Measurements from ENCODE around the gene SYT6. TPM values are rescaled to one million over a fixed set of nuclear protein-coding genes. Genes with fewer than 3 reads are reported as not detected.

The SYT6 gene, protein sequence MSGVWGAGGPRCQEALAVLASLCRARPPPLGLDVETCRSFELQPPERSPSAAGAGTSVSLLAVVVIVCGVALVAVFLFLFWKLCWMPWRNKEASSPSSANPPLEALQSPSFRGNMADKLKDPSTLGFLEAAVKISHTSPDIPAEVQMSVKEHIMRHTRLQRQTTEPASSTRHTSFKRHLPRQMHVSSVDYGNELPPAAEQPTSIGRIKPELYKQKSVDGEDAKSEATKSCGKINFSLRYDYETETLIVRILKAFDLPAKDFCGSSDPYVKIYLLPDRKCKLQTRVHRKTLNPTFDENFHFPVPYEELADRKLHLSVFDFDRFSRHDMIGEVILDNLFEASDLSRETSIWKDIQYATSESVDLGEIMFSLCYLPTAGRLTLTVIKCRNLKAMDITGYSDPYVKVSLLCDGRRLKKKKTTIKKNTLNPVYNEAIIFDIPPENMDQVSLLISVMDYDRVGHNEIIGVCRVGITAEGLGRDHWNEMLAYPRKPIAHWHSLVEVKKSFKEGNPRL
- 12.6 TPM for total RNA-seq

DNA sequence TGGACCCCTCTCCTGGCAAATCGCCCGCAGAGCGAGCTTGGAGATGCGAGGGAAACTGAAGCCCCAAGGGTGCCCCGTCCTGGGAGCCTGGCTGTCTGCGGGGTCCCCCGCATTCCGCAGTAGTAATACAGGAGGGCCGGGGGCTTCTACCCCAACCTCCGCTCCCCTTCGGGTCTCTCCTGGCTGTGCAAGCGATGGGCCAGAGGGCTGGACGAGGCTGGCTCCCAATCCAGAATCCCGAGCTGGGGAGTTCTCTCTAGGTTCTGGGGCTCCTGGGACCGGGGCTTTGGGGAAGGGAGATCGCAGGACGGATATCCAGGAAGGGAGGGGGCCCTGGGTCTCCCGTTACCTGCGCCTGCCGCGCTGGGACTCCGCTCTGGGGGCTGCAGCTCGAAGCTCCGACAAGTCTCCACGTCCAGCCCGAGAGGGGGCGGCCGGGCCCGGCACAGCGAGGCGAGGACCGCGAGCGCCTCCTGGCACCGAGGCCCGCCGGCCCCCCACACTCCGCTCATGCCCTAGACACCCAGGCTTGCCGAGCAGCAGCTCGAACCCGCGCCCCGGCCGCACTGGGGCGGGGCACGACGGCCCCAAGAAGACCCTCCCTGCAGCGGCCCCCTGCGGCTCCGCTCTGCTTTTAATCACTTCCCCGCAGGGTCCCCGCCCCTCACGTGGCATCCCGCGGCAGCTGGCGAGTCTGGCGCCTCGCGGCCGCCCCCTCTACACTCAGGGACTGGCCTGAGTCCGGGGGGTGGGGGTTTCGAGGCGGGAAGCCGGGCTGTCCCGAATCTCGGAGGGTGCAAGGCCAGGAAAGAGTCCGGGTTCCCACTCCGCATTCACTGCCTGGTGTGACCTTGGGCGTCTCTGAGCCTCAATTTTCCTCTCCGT is at the start of gene SYT6:
TSS of gene SYT6 (minus strand) at position 609 of the 885 bp plus-strand sequence. CDS start at position 512, 97 bp downstream.
- FAIRE-seq (no peak), DNase-seq (ENCODE audit: low spot score in 2 of 2) (peak in 1 of 2 donors; percentile 29)

DNA sequence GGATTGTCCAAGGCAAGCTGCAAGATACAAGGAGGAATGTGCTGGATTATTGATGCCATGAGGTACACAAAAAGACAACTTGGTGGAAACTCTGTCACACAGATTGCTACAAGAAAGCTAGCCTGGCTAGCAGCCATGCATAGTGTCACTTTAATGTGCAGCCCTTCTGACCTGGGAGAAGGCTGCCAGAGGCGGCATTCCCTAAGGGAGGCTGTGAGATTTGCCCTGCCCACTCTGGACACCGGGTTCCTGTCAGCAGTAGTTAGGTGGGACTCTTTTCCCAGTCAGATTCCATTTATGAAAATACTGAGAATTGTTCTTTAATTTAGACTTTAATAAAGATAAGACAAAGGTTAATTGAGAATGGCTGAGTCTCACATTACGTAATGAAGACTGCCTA is 47.8 kb upstream of the SYT6 start:
- DNase-seq (ENCODE audit: low spot score in 2 of 2): no peak
- no peak for FAIRE-seq

DNA sequence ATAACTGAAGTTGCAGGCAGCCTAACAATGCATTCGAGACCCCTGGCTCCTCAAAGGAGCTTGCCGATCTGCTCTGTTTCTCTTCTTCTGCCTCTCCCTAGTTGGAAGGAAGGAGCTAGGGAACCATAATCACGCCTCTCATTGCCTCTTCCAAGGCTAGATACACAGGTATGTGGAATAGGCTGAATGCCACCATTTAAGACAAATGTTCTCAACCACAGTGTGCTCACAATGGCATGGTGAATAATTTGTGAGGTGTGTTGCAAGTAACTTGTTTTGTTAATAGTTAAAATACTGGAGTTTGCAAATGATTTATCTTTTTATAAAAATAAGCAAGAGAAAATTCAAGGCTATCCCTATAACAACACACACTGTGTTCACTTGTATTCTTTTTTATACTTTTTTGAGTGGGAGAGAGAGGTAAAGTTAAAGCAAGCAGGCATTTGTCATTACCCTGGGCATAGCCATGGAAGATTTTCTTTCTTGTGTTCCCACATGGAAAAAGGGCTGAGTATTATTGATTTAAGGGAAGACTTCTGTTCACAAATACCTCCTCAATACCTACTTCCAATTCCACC is 45.4 kb upstream of the SYT6 start:
- no peak for FAIRE-seq

DNA sequence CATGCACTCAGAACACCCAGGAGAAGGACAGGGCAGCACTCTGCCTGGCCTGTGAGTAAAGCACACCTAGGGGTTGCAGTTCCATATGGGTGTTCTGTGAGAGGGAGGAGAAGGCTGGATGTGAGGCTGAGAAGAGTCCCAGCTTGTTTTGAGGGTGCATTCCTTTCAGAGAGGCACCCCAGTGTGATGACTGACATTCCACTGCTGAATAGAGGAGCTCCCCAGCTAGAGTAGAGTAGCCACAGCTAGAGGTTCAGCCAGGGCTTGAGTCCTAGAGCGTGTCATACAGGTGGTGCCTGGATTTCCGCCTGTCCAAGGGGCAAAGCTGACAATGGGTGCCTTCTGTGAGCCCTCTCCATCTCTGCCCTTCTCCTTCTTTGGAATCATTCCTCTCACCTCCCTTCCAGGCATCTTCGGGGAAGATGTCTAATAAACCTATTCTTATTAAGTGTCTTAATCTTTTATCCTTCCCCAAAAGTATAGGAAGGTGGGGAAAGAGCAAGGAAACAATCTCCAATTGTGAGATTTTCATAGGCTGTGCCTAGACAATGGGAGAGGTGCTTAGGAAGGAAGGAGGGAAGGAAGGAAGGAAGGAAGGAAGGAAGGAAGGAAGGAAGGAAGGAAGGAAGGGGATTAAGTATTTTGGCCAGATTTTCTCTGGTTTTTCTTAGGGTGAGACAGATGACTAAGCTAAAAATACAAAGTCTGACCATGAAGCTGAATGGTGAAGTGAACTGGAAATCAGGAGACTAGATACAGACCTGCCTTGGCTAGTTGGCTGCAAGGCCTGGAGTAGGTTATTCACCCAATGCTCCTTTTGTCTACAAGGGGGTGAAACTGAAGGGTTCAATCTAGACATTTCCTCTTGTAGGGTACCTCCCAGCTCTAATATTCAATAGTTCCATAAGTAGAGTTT is 43.6 kb upstream of the SYT6 start:
- FAIRE-seq: no peak

More for the DNA sequence above, 45.4 kb upstream of the SYT6 start:
- no peak for DNase-seq (ENCODE audit: low spot score in 2 of 2)

DNA sequence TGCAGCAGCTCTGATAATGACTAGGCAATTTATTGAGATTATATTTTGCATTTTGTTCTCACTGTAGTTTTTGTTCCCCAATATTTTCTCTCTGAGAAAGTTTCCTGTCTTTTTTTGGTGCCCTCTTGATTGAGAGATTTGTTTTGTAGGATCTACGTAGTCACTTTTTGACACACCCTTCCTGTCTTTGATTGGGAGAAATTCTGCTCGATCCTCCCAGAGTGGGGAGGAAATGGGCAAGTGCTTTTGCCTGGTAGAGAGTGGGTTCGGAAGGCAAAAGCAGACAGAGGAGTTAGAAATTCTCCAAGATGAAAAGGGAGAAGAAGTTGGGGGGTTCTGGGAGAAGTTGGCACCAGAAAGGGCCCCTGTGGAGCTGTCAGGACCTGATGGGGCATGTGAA is 42.1 kb upstream of the SYT6 start:
- no peak for FAIRE-seq
- DNase-seq (ENCODE audit: low spot score in 2 of 2): no peak

More for the DNA sequence above, 43.6 kb upstream of the SYT6 start:
- DNase-seq (ENCODE audit: low spot score in 2 of 2): no peak

DNA sequence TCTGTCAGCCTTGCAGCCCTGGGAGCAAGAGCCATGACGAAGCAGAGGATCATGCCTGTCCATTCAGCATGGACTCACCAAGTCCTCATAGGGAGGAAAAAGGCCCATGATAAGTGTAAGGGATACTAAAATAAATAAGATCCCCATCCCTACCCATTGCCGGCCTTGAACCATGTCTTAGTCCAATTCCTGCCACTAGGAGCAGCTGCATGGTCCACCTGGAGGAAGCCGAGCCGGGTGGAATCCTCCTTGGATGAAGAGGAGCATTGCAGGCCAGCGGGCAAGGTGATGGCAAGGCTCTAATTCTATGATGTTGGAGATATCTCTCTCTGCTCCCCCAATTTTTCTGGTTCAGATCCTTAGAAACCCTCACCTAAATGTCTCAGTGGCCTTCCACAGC is 38.7 kb upstream of the SYT6 start:
- FAIRE-seq (no peak), DNase-seq (ENCODE audit: low spot score in 2 of 2) (no peak)

DNA sequence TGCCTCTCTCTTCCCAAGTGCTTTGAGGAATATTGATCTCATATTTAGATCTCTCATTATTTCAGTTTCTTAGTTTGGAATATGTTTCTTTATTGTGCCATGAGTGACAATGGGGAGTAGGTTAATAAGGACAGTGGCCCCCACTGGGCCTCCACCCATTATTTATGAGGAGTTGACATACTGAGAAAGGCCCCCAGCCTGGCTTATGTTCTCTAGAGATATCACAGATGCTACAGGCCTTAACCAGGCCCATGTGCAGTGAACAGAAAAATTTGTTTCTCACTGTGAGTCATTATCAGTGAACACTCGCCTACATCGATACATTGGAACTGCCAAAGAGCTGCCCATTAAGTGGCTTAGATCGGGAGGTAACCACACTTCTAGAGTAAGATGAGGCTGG is 35.7 kb upstream of the SYT6 start:
- DNase-seq (ENCODE audit: low spot score in 2 of 2) (no peak), FAIRE-seq (no peak)

DNA sequence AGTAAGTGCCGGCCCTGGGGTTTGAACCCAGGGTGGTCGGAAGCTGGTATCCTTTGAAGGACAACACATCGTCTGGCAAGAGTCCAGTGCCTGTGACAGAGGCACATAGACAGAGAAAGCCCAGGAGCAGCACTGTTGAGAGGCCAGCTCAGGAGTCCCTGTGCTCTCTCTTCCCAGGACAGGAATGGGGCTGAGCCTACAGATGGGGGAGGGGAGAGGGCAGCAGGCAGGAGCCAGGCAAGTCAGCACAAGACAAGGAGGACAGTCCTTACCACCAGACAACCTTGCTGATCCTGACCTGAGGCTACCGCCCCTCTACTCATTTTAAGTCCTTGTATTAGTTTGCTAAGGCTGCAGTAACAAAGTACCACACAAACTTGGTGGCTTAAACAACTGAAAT is 27.7 kb upstream of the SYT6 start:
- DNase-seq (ENCODE audit: low spot score in 2 of 2) (no peak), FAIRE-seq (no peak)

DNA sequence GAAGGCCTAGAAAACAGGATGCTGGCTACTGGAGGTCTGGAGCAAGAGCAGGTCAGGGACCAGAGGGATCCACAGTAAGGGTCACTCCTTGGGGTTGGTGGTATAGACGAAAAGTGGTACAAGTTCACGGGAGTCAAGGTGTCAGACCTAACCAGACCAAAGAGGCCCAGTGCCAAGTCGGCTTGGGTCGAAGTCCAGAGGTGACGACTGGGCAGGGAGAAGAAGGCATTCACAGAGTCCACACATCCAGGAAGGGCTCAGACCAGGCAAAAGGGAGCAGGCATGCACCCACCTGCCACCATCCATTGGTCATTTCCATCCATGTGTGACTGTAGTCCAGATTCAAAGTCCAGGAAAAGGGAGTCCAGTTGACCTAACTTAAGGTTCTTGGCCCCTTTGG is 27.1 kb upstream of the SYT6 start:
- no peak for FAIRE-seq
- DNase-seq (ENCODE audit: low spot score in 2 of 2): no peak

DNA sequence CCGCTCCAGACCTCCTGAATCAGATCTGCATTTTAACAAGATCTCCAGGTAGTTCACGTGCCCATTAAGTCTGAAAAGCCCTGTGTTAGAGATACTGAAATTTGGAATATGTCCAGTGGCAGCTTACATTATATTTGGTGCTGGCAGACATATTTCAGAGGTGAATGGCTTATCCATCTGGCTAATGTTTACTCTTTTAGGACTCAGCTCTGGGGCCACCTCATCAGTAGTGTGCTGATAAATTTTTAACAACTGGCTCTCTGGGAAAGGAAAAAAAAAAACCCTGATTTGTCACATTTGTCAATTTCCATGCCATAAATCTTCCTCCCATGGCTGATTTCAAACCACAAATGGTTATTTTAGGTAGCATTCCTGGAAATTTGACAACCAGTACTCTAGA is 25.3 kb upstream of the SYT6 start:
- FAIRE-seq: no peak

DNA sequence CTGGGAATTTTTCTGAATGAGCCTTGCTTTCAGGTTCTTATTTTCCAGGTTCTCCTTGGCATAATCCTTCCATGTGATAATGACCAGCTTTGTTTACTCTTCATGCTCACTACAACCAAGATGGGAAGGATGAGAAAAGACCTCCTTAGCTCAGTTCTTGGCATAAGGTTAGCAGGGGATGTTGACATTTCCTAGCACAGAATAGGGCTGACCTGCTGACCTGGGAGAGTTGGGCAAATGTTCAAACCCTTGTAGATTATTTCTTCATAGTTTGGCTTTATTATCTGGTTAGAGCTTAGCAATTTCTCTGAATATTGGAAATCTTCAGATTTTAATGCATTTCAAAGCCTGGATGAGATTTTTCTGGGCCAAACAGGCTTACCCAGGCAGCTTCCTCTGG is 23.6 kb upstream of the SYT6 start:
- FAIRE-seq (no peak), DNase-seq (ENCODE audit: low spot score in 2 of 2) (no peak)

More for the DNA sequence above, 25.3 kb upstream of the SYT6 start:
- DNase-seq (ENCODE audit: low spot score in 2 of 2): no peak

DNA sequence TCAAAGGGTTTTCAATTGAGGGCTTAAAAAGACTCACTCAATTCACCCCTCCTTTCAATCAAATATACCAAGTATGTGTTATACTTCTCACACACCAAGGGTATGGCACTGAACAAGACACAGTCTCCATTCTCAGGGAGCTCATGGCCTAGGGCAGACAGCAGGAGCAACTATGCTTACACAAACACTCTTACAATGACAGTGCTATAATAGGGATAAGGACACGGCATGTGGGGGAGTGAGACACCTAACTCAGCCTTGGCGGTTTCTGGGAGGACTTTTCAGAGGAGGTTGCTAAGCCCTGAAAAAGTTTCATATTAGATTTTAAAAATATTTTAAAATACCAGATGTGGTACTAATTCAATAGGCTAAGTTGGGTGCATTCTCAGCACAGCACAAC is 22.7 kb upstream of the SYT6 start:
- FAIRE-seq: no peak

DNA sequence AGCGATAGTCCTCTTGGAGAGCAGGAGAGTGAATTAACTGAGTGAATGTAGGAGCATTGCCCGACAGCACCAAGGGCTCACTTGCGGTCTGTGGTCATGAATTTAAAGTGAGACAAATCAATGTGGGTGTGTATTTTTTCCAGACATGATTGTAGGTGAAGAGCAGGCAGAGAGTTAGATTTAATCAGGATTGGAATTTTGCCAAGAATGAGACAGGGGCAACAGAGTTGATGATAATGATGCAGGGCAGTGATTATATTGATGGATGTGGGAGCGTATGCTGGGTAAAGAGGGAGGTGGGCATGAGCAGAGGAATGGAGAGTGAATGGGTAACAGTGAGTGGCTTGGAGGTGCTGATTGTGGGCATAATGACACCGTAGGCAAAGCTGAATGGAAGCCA is 20.0 kb upstream of the SYT6 start:
- no peak for FAIRE-seq
- no peak for DNase-seq (ENCODE audit: low spot score in 2 of 2)

More for the DNA sequence above, 22.7 kb upstream of the SYT6 start:
- DNase-seq (ENCODE audit: low spot score in 2 of 2): no peak

DNA sequence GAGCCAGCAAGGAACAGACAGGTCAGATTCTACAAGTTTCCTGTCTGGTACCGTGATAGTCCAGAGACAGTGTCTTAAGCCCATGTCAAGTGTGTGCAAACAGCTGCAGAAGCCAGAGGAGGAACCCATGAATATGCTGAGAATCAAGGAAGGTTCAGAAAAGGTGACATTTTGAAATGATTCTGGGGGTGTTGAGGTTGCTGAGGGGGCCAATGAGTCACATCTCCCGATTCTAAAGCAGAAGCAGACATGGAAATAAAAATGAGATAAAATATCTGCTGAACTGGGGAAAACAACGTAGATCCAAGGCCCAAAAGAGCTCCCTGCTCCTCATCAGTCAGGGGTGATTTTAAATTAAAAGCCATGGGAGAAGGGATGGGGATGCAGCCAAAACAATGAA is 15.8 kb upstream of the SYT6 start:
- no peak for FAIRE-seq
- DNase-seq (ENCODE audit: low spot score in 2 of 2): no peak

DNA sequence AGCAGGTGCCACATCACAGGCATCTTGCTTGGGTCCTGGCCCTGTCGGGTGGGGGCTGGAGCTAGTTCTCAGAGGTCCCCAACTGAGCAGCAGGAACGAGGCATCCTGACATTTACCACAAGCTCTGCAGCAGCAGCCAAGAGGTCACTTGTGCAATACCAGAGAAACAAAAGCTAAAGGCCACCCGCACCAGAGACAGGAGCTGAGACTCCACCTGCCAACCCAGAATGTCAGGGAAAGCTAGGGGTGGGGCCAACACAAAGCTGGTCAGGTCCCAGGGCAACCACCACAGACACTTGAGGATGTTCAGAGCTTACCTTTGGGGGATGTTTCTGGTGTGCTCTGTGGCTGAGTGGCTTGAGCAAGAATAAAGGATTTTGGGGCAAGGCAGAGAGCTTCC is 13.6 kb upstream of the SYT6 start:
- no peak for FAIRE-seq
- no peak for DNase-seq (ENCODE audit: low spot score in 2 of 2)

DNA sequence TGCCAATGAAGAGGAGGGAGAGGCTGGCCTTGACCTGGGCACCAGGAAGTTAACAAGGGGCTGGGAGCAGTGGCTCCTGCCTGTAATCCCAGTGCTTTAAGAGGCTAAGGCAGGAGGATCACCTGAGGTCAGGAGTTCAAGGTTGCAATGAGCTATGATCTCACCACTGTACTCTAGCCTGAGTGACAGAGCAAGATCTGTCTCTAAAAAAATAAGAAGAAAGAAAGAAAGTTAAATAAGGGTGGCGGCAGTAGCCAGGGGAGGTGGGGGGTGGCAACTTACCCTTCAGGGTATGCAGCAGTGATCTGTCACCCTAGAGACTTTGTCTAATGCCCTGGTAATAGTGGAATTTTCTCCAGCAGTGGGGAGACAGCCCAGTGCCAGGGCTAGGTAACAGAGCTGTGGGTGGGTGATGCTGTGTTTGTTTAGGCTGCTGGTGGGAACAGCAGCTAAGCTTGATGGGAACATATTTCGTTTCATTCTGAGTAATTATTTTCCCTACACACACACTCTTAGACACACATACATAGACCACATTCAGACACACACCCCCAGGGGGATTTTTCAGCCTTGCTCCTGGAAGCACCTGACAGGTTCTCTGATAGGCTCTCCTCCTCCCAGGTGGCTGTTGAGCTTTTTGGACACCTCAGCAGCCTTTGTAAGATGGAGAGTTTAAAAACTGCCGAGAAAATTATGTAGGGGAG is 11.3 kb upstream of the SYT6 start:
- FAIRE-seq (no peak), DNase-seq (ENCODE audit: low spot score in 2 of 2) (no peak)

DNA sequence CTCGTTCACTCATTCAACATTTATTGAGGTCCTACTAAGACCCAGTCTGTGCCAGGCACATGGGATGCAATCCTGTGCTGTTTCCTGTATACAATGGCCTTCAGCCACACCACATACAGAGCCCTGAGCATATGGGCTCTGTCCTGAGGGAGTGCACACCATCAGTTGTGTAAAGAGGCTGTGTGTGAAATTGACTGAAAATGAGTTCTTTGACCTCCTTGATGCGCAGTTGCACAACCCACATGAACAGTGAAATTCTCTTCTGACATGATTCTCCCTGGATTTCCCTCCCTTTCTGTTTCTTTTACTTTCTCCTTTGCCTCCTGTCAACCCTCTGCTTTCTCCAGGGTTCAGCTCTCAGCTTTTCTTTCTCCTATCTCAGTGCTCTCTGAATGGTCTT is 6.3 kb upstream of the SYT6 start:
- no peak for FAIRE-seq

DNA sequence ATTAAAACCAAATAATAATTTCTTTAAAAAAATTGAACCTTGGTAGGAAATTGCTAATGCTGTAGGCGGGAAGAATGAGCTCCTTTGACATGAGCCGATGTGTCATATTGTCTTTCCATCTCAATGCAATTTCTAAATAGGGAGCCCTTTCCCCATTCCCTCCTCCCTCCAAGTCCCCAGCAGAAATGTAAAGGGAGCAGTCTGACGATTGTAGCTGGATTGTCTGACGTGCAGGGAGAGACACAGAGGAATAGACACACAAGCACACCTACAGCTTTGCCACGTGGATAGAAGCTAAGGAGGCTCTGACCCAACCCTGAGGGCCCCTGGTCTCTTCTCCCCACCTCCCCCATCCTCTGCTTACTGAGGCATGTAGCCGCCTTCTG is 3.6 kb upstream of the SYT6 start:
- no peak for DNase-seq (ENCODE audit: low spot score in 2 of 2)
- no peak for FAIRE-seq

More for the DNA sequence above, 6.3 kb upstream of the SYT6 start:
- DNase-seq (ENCODE audit: low spot score in 2 of 2): no peak

DNA sequence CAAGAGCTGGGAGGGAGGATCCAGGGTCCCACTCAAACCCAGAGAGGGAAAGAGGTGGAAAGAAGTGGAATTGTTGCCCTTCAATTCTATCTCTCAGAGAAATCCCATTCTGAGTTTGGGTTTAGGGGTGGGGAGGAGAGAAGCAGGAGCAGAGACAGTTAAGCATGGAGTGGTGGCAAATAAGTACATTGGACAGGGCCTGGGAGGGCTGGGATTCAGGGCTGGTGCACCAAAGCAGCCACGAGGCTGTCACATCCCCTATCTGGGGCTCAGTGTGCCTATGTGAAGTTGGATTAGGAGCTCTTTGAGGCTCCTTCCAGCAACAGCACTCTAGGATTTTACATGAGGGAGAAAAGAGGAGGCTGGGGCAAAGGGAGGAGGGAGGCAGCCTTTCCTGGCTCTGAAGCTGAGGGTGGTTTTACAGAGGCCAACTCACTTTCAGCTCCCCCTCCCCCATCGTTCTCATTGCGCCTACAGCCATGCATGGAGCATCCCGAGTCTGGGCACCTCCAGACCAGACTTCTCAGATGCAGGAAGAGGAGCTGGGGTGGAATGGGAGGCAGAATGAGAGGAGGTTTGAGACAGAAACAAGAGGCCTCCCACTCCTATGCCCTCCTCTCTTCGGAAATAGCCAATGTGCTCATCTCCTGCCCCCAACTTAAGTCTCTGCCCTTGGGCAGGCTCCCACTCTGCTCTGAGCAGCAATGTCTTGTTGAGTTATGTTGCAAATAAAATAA is 3.0 kb upstream of the SYT6 start:
- FAIRE-seq (no peak), DNase-seq (ENCODE audit: low spot score in 2 of 2) (no peak)
